ENCODE results near the gene CADPS2.

The CADPS2 gene

GRCh38 chr7:122517576-122517975, 368.7 kb downstream of the CADPS2 start:
- no peak for DNase-seq

GRCh38 chr7:122515404-122515803, 370.9 kb downstream of the CADPS2 start:
- no peak for DNase-seq

- DNase-seq = no peak
These were observed 375.0 kb downstream of the CADPS2 start for GRCh38 chr7:122511268-122511667.

- no peak for DNase-seq
These were observed 378.7 kb downstream of the CADPS2 start for GRCh38 chr7:122507591-122507990.

- DNase-seq = no peak
These were observed 394.3 kb downstream of the CADPS2 start for GRCh38 chr7:122492007-122492406.

GRCh38 chr7:122488241-122488640, 398.0 kb downstream of the CADPS2 start:
- no peak for DNase-seq

- no peak for DNase-seq
These were observed 399.1 kb downstream of the CADPS2 start for GRCh38 chr7:122487131-122487530.

GRCh38 chr7:122485856-122486255, 400.4 kb downstream of the CADPS2 start:
- no peak for DNase-seq

GRCh38 chr7:122482212-122482611, 404.0 kb downstream of the CADPS2 start:
- DNase-seq = no peak

GRCh38 chr7:122470859-122471258, 415.4 kb downstream of the CADPS2 start:
- no peak for DNase-seq

GRCh38 chr7:122468945-122469344, 417.3 kb downstream of the CADPS2 start:
- no peak for DNase-seq

GRCh38 chr7:122467661-122468449, 418.4 kb downstream of the CADPS2 start:
- DNase-seq = no peak

- no peak for DNase-seq
These were observed 421.0 kb downstream of the CADPS2 start for GRCh38 chr7:122465296-122465695.

- DNase-seq = no peak
These were observed 422.6 kb downstream of the CADPS2 start for GRCh38 chr7:122463631-122464030.

- DNase-seq = no peak
These were observed 425.3 kb downstream of the CADPS2 start for GRCh38 chr7:122460936-122461335.

GRCh38 chr7:122457969-122458368, 428.3 kb downstream of the CADPS2 start:
- DNase-seq = no peak

- no peak for DNase-seq
These were observed 428.9 kb downstream of the CADPS2 start for GRCh38 chr7:122457325-122457724.

- DNase-seq = no peak
These were observed 431.3 kb downstream of the CADPS2 start for GRCh38 chr7:122454776-122455507.

GRCh38 chr7:122453432-122453831, 432.8 kb downstream of the CADPS2 start:
- no peak for DNase-seq

- DNase-seq = no peak
These were observed 437.2 kb downstream of the CADPS2 start for GRCh38 chr7:122448893-122449589.

- DNase-seq = no peak
These were observed 443.3 kb downstream of the CADPS2 start for GRCh38 chr7:122442929-122443328.

GRCh38 chr7:122438492-122438891, 447.8 kb downstream of the CADPS2 start:
- DNase-seq = no peak

GRCh38 chr7:122438006-122438405, 448.3 kb downstream of the CADPS2 start:
- no peak for DNase-seq

- DNase-seq = no peak
These were observed 452.5 kb downstream of the CADPS2 start for GRCh38 chr7:122433765-122434164.
